GM19468 (cell line): ENCODE measurements around the gene MAD1L1.

Experiments used
- ATAC-seq: cut with Tn5 transposase; IDR thresholded peaks from one replicate; pipeline ENCODE4 v1.9.1; 2021; ENCODE audit warnings: mild to moderate bottlenecking, moderate library complexity, moderate number of reproducible peaks; ENCODE audit not compliant: unreplicated experiment; ENCODE audit errors: extremely low read depth

MAD1L1 gene

DNA sequence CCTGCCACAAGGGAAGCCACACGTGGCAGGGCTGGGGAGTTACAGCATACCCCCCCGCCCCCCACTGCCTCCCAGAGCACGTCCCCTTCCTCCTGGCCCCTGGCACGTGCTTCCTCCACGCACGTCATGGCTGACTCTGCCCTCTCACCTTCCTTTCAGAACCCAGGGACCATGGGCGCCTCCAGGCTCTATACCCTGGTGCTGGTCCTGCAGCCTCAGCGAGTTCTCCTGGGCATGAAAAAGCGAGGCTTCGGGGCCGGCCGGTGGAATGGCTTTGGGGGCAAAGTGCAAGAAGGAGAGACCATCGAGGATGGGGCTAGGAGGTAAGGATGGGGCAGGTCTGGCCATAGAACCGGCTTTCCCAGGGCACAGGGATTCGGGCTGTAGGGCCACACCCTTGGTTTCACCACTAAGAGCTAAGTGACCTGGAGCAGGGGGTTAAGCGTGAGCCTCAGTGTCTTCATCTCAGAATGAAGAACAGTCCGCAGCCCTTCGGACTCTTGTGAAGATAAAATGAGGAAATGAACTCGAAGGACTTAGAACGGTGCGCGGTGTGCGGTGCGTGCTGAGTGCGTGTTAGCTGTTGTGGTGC is 11.8 kb upstream of the MAD1L1 start:
- no peak for ATAC-seq

DNA sequence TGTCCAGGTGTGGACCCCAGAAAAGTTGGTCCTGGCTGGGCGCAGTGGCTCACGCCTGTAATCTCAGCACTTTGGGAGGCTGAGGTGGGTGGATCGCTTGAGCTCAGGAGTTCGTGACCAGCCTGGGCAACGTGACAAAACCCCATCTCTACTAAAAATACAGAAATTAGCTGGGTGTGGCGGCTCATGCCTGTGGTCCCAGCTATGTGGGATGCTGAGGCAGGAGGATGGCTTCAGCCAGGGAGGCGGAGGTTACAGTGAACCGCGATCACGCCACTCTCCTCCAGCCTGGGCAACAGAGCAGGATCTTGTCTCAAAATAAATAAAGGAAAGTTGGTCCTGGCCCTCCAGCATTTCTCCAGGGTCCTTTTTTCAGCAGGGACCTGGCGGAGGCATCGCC is 10.7 kb upstream of the MAD1L1 start:
- ATAC-seq = no peak

DNA sequence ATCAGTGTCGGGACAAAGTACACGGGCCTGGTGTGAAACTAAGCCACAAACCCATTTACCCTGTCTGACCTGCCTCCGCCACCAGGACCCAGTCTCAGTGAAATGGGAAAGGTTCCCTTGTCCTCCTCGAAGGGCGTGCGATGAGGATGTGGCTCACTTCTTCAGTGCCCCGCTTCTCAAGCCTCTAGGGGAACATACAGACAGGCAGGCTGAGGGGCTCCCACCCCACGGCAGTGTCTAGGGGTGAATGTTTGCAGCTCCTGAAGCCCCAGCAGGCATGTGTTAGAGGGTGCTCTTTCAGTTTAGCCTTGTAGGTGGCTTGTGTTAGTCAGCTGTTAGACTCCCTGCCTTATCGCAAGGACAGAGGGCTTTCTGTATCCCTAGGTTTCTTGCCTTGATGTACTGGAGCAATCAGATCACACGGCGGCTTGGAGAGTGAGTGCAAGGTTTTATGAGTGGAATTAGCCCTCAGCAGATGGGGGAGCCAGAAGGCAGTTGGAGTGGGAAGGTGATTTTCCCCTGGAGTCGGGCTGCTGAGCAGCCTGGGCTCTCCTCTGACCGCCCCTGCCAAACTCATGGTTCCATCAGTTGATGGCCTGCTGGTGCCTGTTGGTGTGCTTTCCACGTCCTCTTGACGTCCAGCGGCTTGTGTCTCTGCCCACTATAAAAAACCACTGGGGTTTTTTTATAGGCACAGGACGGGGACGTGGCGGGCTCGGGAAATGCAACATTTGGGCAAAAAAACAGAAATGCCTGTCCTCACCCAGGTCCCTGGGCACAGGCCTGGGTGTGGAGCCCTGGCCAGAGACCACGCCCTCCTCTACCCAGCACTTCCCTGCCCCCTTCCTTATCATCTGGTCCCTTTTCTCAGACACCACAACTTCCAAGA is 10.0 kb upstream of the MAD1L1 start:
- ATAC-seq = no peak

DNA sequence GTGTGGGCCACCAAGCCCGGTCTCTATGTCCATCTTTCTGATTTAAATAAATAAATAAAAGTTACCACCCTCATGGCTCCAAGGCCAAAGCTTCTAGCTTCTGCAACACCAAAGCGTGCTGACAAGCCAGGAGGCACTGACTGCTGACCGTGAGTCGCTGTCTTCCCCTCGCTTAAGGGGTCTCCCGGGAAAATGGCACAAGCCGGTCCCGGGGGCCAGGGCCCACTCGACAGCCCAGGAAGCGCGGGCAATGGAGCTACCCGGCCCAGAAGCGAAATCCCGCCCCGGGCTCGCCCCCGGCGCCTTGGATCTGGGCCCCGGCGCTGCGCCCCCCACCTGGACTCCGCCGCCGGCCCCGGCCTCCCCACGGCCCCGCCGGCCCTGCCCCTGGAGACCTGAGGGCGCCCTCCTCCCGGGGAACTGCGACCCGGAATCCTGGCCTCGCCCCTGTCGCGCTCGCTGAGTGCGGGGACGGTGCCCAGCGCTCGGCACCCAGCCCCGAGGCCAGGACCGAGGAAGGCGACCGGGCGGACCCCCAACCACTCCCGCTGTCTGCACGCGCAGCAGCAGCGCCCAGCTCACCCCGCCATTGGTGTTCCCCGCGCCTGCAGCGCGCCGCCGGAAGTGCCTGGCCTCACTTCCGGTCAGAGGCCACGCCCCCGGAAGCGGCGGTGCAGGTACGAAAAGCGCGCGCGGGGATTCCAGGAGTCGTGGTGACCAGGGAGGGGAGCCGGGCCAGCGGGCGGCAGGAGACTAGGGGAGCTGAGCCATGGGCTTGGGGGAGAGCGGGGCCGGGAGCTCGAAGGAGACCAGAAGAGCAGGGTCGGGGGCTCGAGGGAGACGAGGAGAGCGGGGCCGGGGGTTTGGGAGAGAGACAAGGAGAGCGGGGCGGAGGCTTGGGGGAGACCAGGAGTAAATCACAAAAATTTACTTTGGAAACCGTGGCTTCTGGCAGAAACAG is 9.1 kb upstream of the MAD1L1 start, which contains the start of the genes MRM2 and NUDT1:
MRM2 (minus strand) TSS at position 626 of the 961 bp plus-strand sequence; CDS start at position 590, 36 bp downstream.
NUDT1 (plus strand) TSS at position 647 of the 961 bp plus-strand sequence. CDS start 2,349 bp downstream, outside the sequence.
- peak; percentile 58 for ATAC-seq

DNA sequence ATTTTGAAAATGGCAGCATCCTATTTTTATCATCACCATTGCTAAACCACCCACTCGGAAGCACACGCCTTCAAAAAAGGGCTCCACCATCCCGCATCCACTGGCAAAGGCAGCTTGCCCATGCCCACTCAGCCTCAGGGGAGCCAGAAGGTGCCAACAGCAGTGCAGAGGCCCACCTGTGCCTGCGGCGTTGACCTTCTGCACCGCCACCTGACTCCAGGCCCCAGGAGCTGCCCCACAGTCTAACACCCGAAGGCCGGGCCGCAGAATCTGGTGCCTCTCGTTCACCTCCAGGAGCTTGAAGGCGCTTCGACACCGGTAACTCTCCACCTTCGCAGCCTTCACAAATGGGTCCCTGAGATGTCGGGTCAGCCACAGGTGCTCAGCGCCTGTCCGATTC is 6.5 kb upstream of the MAD1L1 start:
- ATAC-seq = no peak

DNA sequence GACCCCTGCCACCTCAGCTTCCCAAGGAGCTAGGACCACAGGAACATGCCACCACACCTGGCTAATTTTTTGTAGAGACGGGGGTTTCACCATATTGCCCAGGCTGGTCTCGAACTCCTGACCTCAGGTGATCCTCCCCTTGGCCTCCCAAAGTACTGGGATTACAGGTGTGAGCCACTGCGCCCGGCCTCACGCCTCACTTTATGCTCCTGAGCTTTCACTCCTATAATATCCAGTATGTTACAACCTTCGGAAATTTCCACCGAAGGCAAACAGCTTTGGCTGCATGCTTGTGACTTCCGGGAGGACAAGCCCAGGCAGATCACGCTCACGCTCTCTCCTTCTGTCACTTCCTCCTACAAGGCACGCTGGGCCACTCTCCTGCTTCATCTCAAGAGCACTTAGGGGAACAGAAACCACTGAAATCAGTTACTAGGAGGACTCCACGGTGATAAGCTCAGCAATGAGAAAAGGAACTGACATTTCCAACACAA is 4.4 kb upstream of the MAD1L1 start:
- no peak for ATAC-seq

DNA sequence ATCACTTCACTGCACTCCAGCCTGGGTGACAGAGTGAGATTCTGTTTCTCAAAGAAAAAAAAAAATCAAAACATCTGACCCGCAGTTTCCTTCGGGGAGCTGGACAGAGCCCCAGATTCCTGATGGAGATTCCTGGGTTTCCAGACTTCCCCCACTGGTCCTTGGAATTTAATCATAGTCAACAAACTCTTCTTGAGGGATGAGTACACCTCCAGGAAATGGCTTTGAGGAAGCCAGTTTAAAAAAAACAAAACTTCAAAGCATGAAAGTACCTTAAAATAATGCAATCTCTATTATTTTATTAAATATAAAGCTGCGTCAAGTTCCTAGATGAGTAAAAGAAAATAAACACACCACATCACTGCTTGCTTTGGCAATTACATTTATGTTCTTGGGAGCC is 1.2 kb upstream of the MAD1L1 start:
- no peak for ATAC-seq

DNA sequence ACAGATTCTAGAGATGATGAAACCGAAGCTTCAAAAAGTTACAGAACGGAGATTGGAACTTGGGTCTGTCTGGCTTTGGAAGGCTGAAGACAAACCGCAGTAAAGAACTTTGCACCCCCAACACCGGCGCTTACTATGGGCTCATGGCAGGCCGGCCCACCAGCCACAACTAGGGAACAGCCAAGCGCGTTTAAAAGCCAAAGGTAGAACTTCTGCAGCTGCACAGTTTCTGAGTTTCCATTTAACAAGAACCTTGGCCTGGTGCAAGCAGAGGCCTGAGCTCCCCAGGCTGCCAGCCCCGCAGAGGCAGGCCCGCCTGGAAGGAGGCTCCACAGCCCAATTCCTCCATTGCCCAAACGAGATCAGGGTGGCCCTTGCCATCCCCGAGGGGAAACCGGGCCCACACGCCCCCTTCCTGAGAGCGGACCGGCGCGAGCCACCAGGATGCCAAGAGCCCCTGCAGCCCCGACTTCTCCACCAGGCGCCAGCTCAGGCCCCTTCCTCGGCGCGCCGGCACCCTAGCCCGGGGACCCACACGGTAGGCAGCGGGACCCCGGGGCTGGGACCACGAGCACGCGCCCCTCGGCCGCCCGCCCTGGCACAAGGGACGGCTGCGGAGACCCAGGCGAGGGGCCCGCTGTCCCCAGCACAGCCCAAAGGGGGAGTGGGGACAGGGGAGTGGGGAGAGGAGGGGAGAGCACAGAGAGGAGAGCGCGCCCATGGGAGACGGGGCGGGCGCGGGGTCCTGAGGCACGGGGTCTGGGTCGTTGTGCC is 566 bp downstream of the MAD1L1 start:
- no peak for ATAC-seq

DNA sequence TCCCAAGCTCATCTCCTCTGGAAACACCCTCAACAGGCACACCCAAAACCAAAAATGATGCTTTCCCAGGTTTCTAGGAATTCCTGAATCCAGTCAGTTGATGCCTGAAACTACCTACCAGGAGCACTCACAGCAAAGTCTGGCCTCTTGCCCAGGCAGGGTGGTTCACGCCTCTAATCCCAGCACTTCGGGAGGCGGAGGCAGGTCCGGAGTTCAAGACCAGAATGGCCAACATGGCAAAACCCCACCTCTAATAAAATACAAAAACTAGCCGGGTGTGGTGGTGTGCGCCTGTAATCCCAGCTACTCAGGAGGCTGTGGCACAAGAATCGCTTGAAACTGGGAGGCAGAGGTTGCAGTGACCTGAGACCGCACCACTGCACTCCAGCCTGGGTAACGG is 1.9 kb downstream of the MAD1L1 start:
- ATAC-seq = no peak

DNA sequence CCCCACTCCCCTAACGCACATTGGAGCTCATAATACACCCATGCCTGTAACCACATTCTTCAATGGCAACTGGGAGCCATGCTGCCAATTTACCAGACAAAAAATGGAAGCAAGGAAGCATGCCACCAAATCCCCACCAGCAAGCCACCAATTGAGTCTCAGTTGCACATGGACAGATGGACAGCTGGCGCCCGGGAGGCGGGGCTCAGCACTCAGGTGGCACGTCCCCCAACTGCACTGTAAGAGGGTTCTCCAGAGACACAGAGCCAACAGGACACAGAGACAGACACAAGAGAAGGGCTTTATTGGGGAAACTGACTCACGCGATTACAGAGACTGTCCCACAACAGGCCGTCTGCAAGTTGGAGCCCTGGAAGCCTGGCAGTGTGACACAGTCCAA is 2.5 kb downstream of the MAD1L1 start:
- ATAC-seq = no peak

DNA sequence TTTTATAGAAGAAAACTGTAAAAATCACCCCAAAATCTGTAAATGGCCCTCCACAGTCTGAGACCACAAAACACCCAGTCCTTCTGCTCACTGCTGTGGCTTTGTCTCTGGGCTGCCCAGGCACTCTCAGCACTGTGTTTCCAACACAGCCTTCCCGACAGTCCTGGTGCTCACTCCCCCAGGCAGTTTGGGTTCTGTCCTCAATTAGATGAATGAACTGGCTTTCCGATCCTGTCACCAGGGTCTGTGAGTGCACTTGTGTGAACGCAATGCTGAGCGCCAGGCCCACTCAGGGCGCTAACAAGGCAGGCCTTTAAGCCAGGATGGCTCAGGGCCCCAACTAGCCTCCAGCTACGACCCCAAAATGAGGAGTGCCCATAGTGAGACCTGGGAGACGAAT is 3.3 kb downstream of the MAD1L1 start:
- no peak for ATAC-seq

DNA sequence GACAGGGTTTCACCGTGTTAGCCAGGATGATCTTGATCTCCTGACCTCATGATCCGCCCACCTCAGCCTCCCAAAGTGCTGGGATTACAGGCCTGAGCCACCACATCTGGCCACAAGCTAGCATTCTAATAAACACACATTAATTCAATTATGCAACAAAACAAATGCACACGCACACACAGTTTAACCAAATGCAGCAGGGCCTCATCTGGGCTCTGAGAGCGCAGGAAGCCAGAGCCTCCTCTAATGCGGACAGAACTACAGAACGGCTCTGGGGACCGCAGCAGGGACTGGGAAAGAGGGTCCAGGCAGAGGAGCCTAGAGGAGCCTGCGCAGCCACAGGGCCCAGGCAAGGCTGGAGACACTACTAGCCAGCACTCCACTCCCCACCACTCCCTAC is 3.8 kb downstream of the MAD1L1 start:
- no peak for ATAC-seq

DNA sequence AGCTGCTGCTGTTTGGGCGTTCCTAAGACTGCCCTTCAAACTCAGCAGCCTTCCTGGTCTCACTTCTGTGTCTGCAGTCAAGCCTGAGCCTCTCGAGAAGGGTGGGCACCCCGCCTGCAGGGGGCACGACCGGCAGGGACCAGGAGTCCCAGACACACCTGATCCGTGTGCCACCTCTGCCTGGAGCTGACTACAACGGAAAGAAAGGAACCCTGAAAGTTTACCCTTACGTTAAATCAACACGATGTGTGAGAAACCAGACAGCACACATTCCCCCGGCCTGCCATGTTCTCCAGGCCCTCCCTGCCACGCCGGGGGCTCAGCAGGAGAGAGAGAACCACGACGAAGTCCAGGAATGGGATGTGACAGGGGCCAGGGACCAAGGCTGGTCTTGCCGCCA is 5.0 kb downstream of the MAD1L1 start:
- ATAC-seq = no peak

DNA sequence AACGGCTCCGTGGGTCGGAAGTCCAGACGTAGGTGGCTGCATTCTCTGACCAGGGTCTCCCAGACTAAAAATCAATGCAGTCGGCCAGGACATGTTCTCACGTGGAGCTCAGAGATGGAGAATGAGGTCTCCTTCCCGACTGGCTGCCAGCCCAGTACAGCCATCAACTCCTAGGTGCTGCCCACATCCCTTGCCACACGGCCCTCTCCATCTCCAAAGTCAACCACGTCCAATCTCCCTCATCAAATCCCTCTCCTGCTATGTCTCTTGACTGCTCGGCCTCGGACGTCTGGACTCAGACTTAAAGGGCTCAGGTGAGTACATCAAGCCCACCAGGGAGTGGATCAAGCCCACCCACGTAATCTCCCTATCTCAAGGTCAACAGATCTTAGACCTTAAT is 6.9 kb downstream of the MAD1L1 start:
- no peak for ATAC-seq

DNA sequence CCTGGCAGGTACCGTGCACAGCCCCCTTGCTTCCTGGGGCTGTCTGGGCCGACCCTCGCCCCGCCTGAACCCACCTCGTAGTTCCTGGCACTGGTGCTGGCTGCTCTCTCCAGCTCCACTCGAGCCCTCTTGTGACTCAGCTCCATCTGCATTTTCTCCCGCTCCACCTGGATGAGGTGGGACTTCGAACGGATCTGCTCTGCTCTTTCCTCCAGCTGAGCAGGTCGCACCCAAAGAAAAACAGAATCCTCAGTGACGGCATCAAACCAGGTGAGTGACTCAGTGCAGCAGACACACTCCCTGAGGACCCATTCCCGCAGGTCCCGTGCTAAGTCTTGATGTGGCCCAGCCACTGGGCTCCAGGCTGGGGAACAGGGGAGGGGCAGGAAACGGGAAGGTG is 7.4 kb downstream of the MAD1L1 start:
- no peak for ATAC-seq

DNA sequence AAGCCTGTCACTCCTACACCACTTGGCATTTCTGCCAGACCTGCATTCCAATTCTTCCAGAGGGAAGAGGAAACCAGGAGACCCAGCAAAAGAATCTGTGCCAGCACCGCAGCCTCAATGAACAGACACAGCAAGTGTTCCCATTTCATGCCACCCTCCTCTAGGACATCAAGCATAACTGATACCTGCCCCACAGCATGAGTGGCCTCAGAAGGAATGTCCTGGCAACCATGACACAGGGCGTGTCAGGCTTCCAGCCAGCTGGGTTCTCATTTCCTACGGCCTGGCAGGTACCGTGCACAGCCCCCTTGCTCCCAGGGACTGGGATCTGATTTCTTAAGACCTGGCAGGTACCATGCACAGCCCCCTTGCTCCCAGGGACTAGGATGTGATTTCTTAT is 7.8 kb downstream of the MAD1L1 start:
- ATAC-seq = no peak

DNA sequence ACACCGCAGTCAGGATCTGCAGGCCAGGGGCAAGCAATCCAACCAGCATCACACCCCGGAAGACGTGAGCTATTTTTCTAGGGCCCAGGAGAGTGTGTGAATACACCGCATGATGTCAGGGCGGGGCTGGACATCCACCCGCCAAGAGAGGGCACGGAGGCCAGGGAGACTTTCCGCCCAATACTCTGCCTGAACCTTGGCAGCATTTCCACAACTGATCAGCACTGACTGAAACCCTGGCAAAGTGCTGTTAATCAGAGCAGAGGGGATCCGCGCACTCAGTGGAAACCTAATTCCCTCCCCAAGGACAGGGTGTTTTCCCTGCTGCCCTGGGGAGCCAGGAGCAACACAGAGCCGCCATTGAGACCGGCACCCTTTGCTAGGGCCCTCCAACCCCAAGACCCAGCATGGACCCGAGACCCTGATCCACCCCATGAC is 8.2 kb downstream of the MAD1L1 start:
- ATAC-seq = no peak

DNA sequence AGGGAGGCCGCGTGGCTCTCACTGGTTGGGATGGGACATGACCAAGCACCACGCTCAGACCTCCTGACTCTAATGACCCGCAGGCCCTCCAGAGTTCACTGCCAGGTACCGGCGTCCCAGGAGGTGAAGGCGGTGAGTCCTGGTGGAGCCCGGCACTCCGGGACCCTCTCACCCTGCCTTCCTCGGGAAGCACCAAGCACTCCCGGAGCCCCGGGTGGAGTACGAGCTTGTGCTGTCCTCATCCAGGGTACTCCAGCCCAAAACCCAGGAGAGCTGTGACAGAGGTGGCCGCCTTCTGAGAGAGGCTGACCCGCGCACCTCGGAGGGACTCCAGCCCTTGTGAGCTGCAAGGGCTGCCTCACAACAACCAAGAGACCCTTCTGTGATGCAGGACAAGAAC is 9.4 kb downstream of the MAD1L1 start:
- ATAC-seq = no peak

DNA sequence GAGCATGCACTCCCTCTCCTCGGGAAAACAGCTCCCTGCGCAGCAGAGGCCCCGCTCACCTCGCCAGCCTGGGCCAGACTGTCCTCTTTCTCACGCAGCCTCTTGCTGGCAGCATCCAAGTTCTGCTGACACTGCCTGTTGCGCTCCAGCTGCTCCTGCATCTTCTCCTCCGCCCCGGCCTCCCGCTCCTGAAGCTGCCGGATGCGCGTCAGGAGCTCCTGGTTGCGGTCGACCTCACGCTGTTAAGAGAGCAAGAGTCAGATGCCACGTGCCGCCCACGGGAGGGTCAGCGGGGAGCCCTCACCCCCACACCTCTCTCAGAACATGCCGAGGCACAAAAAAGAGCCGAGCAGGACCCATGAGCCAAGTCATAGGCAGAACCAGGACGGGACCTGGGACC is 10.2 kb downstream of the MAD1L1 start:
- no peak for ATAC-seq

DNA sequence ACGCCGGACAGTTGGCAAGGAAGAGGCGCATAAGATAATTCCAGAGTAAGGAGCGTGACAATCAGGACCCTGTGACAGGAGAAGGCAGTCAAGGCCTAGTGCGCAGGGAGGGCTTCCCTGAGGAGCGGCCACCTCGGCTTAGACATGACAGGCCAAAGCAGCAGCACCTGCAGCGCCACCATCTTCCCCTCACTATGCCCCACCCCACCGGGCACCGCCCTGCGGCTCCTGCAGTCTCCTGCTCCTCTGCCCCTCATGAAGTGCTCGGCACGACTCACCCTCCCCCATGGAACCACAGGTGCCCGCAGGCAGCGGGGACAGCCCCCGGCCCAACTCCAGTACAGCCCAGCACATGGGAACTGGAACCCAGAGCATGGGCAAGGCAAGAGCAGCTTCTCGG is 11.8 kb downstream of the MAD1L1 start:
- ATAC-seq = no peak
